ENCODE results near the gene TSC1.

GRCh38 chr9:132949709-132950108, 5.3 kb upstream of the TSC1 start:
- TF ChIP-seq, protein P1, sequence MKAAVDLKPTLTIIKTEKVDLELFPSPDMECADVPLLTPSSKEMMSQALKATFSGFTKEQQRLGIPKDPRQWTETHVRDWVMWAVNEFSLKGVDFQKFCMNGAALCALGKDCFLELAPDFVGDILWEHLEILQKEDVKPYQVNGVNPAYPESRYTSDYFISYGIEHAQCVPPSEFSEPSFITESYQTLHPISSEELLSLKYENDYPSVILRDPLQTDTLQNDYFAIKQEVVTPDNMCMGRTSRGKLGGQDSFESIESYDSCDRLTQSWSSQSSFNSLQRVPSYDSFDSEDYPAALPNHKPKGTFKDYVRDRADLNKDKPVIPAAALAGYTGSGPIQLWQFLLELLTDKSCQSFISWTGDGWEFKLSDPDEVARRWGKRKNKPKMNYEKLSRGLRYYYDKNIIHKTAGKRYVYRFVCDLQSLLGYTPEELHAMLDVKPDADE (IDR thresholded peaks at IDR 0.05), result no peak
- TF ChIP-seq, protein P2, sequence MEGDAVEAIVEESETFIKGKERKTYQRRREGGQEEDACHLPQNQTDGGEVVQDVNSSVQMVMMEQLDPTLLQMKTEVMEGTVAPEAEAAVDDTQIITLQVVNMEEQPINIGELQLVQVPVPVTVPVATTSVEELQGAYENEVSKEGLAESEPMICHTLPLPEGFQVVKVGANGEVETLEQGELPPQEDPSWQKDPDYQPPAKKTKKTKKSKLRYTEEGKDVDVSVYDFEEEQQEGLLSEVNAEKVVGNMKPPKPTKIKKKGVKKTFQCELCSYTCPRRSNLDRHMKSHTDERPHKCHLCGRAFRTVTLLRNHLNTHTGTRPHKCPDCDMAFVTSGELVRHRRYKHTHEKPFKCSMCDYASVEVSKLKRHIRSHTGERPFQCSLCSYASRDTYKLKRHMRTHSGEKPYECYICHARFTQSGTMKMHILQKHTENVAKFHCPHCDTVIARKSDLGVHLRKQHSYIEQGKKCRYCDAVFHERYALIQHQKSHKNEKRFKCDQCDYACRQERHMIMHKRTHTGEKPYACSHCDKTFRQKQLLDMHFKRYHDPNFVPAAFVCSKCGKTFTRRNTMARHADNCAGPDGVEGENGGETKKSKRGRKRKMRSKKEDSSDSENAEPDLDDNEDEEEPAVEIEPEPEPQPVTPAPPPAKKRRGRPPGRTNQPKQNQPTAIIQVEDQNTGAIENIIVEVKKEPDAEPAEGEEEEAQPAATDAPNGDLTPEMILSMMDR (conservative IDR thresholded peaks at IDR 0.05; ENCODE audit: low read depth in 2 of 2), result no peak
- TF ChIP-seq, protein P3, sequence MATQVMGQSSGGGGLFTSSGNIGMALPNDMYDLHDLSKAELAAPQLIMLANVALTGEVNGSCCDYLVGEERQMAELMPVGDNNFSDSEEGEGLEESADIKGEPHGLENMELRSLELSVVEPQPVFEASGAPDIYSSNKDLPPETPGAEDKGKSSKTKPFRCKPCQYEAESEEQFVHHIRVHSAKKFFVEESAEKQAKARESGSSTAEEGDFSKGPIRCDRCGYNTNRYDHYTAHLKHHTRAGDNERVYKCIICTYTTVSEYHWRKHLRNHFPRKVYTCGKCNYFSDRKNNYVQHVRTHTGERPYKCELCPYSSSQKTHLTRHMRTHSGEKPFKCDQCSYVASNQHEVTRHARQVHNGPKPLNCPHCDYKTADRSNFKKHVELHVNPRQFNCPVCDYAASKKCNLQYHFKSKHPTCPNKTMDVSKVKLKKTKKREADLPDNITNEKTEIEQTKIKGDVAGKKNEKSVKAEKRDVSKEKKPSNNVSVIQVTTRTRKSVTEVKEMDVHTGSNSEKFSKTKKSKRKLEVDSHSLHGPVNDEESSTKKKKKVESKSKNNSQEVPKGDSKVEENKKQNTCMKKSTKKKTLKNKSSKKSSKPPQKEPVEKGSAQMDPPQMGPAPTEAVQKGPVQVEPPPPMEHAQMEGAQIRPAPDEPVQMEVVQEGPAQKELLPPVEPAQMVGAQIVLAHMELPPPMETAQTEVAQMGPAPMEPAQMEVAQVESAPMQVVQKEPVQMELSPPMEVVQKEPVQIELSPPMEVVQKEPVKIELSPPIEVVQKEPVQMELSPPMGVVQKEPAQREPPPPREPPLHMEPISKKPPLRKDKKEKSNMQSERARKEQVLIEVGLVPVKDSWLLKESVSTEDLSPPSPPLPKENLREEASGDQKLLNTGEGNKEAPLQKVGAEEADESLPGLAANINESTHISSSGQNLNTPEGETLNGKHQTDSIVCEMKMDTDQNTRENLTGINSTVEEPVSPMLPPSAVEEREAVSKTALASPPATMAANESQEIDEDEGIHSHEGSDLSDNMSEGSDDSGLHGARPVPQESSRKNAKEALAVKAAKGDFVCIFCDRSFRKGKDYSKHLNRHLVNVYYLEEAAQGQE (IDR thresholded peaks at IDR 0.05; ENCODE audit: unreplicated experiment), result no peak
- no peak for TF ChIP-seq POLR2AphosphoS5 (IDR thresholded peaks at IDR 0.05; ENCODE audit: low read depth)
- no peak for TF ChIP-seq EZH2 (IDR thresholded peaks at IDR 0.05; ENCODE audit: low read depth, unreplicated experiment)
- no peak for TF ChIP-seq CREB1 (CRISPR knock-in tag; IDR thresholded peaks at IDR 0.05; ENCODE audit: low read depth)
- TF ChIP-seq JUNB (IDR thresholded peaks at IDR 0.05; ENCODE audit: unreplicated experiment), result no peak
- no peak for TF ChIP-seq STAT1 (IDR thresholded peaks at IDR 0.05; ENCODE audit: unreplicated experiment)
- TF ChIP-seq NANOG (IDR thresholded peaks at IDR 0.05; ENCODE audit: borderline replicate concordance), result no peak

All from GM23338 (cell line).